VCaP (cell line): ENCODE data around the gene MINDY4.

ENCODE experiments used
- H3K27ac ChIP-seq: fragments of 450-650 bp; 2 replicates; pipeline ENCODE4 v1.5.1; 2017
- TF ChIP-seq, protein P1 (sequence below): fragments of 450-650 bp; conservative IDR thresholded peaks from 2 replicates; pipeline ENCODE4 v1.5.1; 2017; ENCODE audit warnings: mild to moderate bottlenecking, moderate library complexity

The MINDY4 gene

DNA sequence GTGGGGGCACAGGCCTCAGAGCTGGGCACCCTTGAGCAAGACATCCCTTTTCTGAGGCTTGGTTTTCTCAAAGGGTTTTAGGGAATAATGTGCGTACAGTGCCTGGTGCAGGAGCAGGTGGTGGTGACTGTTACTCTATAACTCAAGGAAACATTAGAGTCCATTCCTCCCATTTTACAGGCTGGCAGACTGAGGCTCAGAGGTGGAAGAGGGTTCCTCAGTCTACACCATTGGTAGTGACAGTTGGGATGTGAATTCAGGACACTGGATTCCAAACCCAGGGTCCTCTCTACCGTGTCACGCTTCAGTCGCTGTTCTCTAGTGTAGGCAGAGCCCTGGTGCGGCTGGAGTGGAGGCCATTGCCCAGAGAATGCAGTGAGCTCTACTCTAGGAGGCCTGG, 100.4 kb downstream of the MINDY4 start:
- TF ChIP-seq, protein P1, sequence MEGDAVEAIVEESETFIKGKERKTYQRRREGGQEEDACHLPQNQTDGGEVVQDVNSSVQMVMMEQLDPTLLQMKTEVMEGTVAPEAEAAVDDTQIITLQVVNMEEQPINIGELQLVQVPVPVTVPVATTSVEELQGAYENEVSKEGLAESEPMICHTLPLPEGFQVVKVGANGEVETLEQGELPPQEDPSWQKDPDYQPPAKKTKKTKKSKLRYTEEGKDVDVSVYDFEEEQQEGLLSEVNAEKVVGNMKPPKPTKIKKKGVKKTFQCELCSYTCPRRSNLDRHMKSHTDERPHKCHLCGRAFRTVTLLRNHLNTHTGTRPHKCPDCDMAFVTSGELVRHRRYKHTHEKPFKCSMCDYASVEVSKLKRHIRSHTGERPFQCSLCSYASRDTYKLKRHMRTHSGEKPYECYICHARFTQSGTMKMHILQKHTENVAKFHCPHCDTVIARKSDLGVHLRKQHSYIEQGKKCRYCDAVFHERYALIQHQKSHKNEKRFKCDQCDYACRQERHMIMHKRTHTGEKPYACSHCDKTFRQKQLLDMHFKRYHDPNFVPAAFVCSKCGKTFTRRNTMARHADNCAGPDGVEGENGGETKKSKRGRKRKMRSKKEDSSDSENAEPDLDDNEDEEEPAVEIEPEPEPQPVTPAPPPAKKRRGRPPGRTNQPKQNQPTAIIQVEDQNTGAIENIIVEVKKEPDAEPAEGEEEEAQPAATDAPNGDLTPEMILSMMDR: no peak

DNA sequence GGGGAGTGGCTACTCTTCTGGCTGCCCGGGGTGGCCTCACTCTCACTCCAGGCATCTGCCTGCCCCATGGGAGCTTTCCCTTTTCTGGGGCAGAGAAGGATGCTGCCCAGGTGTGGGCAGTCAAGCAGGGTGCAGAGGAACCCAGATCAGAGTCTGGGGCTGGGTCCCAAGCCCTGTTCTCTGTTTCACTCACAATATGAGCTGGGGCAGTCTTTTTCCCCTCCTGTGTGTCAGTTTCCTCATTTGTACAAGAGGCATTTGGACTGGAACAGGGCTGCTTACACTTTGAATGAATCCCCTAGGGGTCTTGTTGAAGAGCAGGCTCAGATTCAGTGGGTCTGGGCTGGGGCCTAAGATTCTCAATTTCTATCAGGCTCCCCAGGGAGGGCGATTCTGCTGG, 102.0 kb downstream of the MINDY4 start:
- no peak overlapping the region for H3K27ac ChIP-seq
- TF ChIP-seq, protein P1: no peak

More for the DNA sequence above, 100.4 kb downstream of the MINDY4 start:
- H3K27ac ChIP-seq: no peak overlapping the region

DNA sequence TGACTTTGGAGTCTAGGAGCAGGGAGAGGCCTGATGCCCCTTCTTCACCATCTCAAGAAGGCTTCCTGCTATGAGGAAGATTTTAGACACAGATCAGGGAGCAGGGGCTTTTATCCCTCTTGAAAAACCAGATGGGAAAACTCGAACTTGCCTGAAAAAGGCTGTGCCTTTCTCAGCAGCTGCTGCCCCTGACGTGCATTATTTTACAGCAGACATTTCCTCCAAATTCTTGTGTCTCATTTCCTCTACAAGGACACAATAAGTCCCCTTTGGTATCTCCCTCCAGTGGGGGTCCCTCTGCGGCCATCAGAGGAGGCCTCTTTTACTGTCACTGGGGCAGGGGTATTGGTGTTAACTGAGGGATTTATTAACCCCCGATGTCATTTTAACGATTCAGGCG, 102.4 kb downstream of the MINDY4 start:
- no peak overlapping the region for H3K27ac ChIP-seq
- TF ChIP-seq, protein P1: no peak

DNA sequence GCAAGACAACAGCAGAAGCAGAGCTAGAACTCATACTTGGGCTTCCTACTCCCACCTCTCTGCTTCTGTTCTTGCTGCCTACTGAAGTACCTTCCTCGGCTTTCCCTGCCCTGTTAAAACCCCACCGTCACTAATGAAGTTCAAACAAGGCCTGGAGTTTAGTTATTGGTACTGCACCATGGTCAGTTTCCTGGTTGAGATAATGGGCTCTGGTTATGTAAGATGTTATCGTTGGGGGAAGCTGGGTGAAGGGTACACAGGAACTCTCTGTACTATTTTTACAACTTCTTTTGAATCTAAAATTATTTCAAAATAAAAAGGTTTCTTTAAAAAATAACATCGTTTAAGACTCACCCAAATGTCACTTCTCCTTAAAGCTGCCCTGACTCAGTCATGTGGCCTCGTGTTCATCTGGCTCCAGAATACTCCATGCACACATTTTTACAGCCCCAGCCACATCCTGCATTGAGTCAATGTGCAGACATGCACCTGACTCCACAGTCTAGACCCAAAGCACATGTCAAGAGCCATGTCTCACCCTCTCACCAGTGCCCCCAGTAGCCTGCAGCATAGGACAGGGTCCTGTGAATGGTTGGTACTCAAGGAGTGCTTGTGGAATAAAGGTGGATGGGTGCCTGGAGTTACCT, 103.6 kb downstream of the MINDY4 start:
- no peak overlapping the region for H3K27ac ChIP-seq
- TF ChIP-seq, protein P1: no peak

DNA sequence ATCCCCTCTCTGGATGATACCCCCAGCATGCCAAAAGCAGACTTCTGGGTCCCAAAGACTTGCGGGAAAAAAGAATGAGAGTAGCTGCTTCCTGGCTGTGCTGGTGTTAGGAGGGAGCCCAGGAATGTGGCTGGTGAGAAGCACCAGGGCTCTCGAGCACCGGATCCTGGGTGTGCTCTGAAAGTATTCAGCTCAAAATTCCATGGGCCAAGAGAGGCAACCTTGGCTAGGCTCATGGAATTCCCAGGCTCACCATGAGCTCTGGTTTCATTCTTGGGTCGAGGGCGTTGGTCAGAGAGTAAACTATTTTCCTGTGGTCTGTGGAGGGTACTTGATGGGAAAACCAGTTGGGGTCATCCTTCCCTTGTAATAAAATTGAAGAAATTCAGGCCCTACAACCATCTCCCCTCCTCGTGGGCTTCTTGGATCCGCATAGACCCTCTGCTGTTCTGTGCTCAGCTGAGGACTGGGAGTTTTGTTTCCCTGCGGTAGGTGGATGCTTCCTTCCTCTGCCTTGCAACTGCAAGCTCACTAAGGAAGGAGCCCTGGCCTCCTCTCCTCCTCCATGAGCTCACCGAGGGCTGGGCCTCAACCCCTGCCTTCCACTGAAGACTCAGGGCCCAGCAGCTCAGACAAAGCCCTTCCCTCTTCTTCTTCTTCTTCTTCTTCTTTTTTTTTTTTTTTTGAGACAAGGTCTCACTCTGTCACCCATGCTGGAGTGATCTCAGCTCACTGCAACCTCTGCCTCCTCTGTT, 106.0 kb downstream of the MINDY4 start:
- H3K27ac ChIP-seq: no peak overlapping the region
- TF ChIP-seq, protein P1: no peak

DNA sequence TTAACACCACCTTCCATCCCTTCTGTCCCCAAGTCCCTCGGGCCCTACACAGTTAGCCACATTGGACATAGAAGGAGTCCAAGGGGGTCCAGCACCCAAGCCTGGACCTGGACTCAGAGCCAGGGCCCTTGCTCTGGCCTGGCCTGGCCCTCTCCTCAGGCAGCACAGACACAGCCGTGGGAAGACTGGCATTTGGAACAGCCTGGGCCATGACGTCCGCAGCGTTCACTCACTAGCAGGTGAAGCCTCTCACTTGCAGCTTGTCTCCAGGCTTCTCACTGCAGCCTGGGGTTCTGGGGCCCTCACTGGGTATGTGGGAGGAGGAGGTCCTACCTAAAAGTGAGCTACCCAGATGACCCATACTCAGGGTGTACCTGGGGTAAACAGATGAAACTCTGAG, 106.8 kb downstream of the MINDY4 start:
- no peak overlapping the region for H3K27ac ChIP-seq
- TF ChIP-seq, protein P1: no peak

DNA sequence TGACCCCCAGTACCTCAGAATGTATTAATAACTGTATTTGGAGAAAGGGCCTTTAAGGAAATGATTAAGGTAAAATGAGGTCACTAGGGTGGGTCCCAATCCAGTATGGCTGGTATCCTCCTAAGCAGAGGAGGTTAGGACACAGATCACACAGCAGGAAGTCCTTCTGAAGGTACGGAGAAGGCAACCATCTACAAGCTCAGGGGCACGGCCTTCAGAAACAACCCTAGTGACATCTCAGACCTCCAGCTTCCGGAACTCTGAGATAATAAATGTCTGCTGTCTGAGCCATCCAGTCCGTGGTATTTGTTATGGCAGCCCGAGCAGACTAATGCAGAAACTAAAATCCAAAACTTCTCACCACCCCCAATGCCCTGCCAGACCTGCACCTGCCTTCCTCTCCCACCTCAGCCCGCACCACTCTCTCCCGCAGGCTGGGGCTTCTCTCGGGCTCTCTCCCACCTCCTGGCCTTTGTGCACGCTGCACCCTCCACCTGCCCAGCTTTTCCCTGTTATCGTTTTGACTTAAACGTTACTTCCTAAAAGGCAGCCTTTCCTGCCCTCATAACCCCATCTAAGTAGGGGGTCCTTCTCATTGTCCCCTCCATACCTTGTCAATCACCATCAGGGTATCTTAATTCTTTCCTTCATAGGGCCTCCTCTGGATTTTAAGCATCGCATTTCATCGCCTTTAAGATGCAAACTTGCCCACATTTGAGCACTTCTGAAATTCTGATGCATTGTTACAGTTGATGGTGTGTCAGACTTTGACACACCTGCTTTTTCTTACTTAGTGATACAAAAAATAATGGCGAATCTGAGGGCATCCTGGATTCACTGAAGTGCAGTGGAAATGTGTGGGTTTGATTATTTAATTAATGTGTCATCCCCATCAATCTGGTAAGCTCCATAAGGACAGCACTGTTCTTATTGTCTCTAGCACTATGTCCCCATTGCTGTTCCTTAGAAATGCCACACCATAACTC, 108.2 kb downstream of the MINDY4 start:
- no peak overlapping the region for H3K27ac ChIP-seq
- TF ChIP-seq, protein P1: no peak
